WTC11 (cell line): Measurements from ENCODE around the gene DERA.

ENCODE experiments used
- CREM ChIP-seq: sonication (generic); formaldehyde crosslinking; IDR thresholded peaks from 2 replicates; pipeline ENCODE4 v1.8.1; 2022; ENCODE audit warnings: mild to moderate bottlenecking, missing genetic modification reagents, moderate library complexity
- CTCF ChIP-seq: fragments of 200-600 bp; IDR thresholded peaks from 2 replicates; pipeline ENCODE4 v1.8.0; 2022; ENCODE audit warnings: antibody characterized with exemption
- JUN ChIP-seq: sonication (generic); formaldehyde crosslinking; IDR thresholded peaks from 2 replicates; pipeline ENCODE4 v1.8.0; 2023; ENCODE audit warnings: mild to moderate bottlenecking, missing genetic modification reagents
- NFE2L1 ChIP-seq: sonication (generic); formaldehyde crosslinking; IDR thresholded peaks from 2 replicates; pipeline ENCODE4 v1.8.1; 2023; ENCODE audit warnings: missing genetic modification reagents
- NR2C2 ChIP-seq: sonication (generic); formaldehyde crosslinking; IDR thresholded peaks from 2 replicates; pipeline ENCODE4 v1.8.0; 2022; ENCODE audit warnings: mild to moderate bottlenecking, missing genetic modification reagents
- PRDM15 ChIP-seq: sonication (generic); formaldehyde crosslinking; IDR thresholded peaks from 2 replicates; pipeline ENCODE4 v1.8.0; 2022; ENCODE audit warnings: missing genetic modification reagents
- USF2 ChIP-seq: sonication (generic); formaldehyde crosslinking; IDR thresholded peaks from 2 replicates; pipeline ENCODE4 v1.8.1; 2023; ENCODE audit warnings: mild to moderate bottlenecking, missing genetic modification reagents, moderate library complexity

GRCh38 chr12:15966426-15966825 lies 55.3 kb downstream of the DERA start:
- TF ChIP-seq CREM (CRISPR knock-in tag): no peak
- TF ChIP-seq PRDM15 (CRISPR knock-in tag): no peak
- TF ChIP-seq CTCF: no peak
- TF ChIP-seq USF2 (CRISPR knock-in tag): no peak
- TF ChIP-seq NFE2L1 (CRISPR knock-in tag): no peak
- TF ChIP-seq JUN (CRISPR knock-in tag): no peak
- no peak for TF ChIP-seq NR2C2 (CRISPR knock-in tag)
